HUDEP-2 (cell line): ENCODE measurements around the gene PGRMC2.
A peak's percentile ranks its signal among the peaks of the same experiment; 100 is the strongest.

ENCODE experiments used
- DNase-seq, 76 experiments: peaks; one replicate each; lab custom pipeline; 2025; ENCODE audit not compliant: unreplicated experiment in 76 of 76; lab: John Stamatoyannopoulos, UW

PGRMC2 gene

GRCh38 chr4:128301979-128302378, 14.4 kb upstream of the PGRMC2 start:
- DNase-seq, result peak in 1 of 76 experiments; percentile 2

DNA sequence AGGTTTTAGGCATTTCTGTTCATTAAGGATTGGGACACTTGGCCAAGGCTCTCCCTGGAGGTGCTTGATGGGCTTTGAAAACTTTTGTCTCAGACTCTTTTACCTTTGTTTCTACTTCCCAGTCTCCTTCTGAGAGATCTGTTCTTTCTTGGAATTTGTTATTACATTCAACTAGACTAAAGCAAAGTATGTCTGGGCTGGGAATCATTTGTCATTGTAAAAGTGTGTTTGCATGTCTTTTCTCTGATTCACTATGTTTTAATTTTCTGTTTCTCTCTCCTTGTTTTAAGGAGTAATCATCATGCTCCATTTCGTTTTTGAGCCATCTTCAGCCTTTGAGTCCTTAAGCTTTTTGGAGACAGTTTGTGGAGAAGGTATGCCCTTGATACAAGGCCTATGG, 12.2 kb upstream of the PGRMC2 start:
- DNase-seq, result no peak

DNA sequence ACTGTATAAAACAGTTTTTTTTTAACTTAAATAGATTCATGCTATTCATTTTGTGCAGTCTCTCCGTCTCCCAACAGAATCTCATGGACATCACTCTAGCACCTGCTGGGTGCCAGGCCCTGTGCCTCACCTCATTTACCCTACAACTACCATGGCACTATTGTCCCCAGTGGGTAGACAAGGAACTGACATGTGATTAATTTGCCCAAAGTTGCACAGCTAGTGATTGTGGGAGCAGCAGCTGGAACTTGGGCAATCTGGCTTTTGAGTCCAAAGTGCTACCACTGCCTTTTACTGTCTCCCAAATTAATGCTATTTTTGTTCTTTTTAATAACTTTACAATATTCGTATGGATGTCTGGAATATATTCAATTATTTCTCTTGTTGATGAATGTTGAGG, 11.2 kb upstream of the PGRMC2 start:
- DNase-seq, result peak in 11 of 76 experiments; percentile 2 to 24 (median 16)

- no peak for DNase-seq
These were observed 10.6 kb upstream of the PGRMC2 start for GRCh38 chr4:128298146-128298758.

DNA sequence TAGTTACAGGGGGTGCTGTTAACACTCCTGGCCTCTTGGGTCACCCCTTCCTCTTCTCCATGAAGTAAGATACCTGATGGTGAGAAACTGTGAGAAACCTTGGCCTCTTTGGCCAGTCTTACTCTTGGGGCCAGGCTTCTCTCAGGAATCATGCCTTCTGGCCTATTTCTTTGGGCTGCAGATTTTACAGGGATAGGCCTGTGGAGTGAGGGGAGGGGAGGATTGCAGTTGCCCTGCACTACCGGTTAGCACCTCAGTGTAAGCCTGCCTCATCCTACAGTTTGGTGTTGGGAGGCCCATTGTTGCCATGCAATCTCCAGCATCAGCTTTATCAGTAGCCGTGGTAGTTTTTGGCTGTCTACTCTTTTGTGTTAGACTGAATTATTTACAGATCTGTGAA, 7.6 kb upstream of the PGRMC2 start:
- no peak for DNase-seq

- no peak for DNase-seq
These were observed 6.9 kb upstream of the PGRMC2 start for GRCh38 chr4:128294464-128294863.

DNA sequence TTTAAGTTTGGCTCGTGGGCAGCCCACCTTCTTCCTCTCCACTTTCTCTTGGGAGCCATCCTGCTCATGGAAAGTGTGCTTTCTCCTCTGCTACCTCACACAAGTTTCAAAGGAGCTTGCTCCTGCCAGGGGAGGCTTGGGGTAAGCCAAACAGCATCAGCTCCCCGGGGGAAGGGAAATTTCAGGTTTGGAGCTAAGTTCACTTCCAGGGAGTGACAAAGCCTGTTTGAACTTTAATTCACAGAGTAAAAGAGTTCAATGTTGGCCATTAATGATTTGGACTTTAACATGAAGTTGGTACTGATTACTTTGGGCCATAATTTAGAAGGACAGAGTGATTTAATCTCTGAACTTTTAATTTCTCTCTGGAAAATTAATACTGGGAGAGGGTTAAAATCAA, 4.7 kb upstream of the PGRMC2 start:
- no peak for DNase-seq

GRCh38 chr4:128291096-128291495, 3.5 kb upstream of the PGRMC2 start:
- no peak for DNase-seq

GRCh38 chr4:128290526-128290925, 2.9 kb upstream of the PGRMC2 start:
- no peak for DNase-seq

DNA sequence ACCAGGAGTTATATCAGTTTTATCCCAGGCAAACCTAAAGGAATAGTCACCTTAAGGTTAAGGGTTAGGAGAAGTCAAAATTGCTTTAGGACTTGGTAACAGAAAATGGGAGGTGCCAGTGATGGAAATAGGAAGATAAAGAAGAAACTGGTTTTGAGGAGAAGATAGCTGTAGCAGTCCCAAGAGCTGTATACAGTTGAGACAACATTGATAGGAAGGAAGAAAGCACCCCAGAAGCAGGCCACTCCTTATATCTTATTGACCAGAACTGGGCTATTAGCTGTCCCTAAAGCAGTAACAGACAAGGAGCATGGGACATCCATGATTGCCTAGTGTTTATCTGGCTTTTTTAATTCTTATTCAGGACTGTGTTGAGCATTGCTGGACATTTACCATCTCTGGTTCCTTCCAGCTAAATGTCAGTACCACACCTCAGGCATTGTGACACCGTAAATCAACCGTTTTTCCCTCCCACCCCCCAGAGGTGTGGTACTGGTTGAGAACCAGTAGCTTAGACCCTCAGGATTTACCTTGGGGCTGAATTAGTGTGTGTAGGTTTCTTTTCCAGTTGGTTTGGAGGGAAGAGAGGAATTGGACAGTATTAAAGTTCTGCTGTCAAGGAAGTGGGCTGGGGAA, 2.0 kb upstream of the PGRMC2 start:
- peak in 52 of 76 experiments; percentile 1 to 83 (median 48) for DNase-seq

DNA sequence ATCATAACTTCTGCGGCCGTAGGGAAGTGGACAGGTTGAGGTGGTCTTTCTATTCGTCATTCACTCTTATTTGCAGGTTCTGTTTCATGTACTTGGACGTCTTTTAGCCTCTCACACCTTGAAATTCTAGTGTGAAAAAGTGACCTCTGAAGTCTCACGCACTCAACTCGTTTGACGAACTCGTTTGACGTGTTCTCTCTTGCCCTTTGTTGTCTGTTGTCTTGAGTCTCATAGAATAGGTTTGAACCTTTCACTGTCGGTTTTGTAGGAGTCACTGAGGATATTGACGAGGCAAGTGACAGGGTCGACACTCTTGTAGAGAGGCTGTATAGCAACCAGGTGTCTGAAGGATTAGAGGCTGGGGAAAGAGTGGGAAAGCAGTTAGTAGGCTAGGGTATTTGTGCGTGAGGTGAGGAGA, 1.1 kb upstream of the PGRMC2 start:
- peak in 32 of 76 experiments; percentile 4 to 74 (median 38) for DNase-seq

DNA sequence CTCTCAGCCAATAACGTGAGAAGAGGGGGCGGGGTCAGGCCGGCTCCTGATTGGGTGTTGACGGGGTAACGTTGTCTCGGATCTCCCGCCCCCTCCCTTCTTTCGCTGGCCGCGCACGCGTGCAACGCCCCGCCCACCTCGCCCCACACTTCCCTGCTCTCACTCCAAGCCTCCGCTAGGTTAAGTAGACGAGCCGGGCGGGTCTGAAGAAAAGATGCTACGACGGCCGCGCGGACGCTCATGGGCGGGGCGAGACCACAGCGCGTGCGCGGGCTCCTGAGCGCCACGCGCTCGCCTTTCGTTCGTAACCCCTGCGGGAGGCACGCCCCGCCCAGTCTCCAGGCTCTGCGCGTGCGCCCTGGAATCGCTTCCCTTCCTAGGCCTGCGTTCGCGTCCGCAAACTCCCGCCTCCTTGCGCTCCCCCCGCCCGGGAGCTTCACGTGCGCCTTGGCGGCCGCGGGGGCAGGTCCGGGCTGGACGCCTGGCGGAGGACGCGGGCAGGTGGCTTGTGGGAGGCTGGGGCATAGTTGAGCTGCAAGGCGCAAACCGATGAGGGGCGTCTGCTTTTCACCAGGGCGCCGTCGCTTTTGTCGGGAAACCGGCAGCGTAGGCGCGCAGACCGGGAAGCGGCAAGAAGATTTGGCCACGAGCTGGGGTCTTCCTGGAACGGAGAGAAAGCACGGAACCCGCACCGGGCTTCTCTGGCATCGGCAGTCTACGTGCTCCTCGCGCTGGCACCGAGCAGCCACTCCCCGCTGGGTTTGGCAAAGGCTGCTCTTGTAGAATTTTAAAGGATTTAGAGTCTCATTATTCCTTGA, 467 bp upstream of the PGRMC2 start:
- peak; percentile 66 to 100 (median 99) for DNase-seq

DNA sequence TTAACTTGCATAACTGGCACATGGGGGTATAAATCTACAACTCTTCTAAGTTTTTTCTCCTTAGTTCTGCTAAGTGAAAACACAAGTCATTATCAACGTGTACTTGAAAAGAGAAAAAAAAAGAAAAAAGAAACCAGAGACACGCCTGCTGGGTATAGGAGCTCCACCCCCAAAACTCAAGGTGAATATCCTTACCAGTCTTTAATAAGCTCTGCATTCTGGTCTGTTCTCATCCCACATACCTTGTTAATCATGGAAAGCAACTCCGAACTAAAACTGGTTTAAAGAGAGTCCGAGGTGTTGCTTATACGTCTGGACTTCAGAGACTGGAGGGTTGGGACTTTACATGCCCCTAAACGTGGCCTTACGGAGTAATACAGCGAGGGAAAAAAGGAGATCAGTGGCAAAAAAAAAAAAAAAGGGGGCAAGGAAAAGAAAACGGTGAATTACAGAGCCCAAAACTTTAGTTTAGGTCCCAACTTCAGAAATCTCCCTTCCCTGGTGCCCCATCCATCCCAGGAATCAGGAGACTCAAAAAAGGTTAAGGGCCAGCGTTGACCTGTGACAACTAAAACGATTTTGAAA, 1.0 kb downstream of the PGRMC2 start:
- DNase-seq, result peak in 31 of 76 experiments; percentile 4 to 49 (median 23)

GRCh38 chr4:128285085-128285997, 2.3 kb downstream of the PGRMC2 start:
- no peak for DNase-seq

DNA sequence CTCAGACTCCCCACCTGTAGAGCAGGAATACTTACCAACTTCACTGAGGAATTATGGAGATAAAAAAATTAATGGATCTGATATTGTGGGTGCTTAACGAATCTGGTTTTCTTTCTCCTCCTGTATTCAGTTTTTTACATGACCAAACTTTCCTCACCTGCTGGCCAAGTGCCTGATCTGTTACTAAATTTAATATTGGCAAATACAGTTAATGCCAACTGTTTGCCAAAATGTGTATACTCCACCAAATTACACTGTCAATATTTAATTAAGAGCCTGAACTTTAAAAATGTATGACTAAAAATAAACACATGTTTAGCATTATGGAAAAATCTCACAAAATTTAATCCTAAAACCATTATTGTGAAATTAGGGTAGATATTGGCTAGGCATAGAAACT, 3.3 kb downstream of the PGRMC2 start:
- DNase-seq, result no peak

- no peak for DNase-seq
These were observed 4.5 kb downstream of the PGRMC2 start for GRCh38 chr4:128283071-128283470.

- DNase-seq, result no peak
These were observed 5.1 kb downstream of the PGRMC2 start for GRCh38 chr4:128282516-128282915.

- no peak for DNase-seq
These were observed 6.3 kb downstream of the PGRMC2 start for GRCh38 chr4:128281354-128281753.

GRCh38 chr4:128279624-128280225, 7.9 kb downstream of the PGRMC2 start:
- no peak for DNase-seq

- DNase-seq, result no peak
These were observed 9.8 kb downstream of the PGRMC2 start for GRCh38 chr4:128277856-128278255.
